ENCODE results near the gene ZNF205. TPM values are rescaled to one million over a fixed set of nuclear protein-coding genes. Genes with fewer than 3 reads are reported as not detected.
"Not testable (repeated sequence)": the region's sequence is repeated elsewhere in the genome, so short reads cannot be mapped to it uniquely, and the experiment has no call there.

Gene ZNF205
- 10 to 100 TPM in 1 of 4 donors, 1 to 10 TPM in 3; 6.4 to 10.1 (median 9.2) TPM for total RNA-seq
- polyA plus RNA-seq: 10.9 TPM
- long read RNA-seq, donor 1, partial matches to known transcripts: 5 of 8 reads
- long read RNA-seq, donor 1, other reads (novel, unspliced or antisense): 1 of 8 reads
- long read RNA-seq, donor 2, partial matches to known transcripts: 5 of 11 reads
- long read RNA-seq, donor 2, other reads (novel, unspliced or antisense): 3 of 11 reads
- long read RNA-seq, donor 3: 0 reads
- long read RNA-seq, donor 4, partial matches to known transcripts: 4 of 7 reads
- long read RNA-seq, donor 4, other reads (novel, unspliced or antisense): 1 of 7 reads

- 9% methylated on average over 23 of the region's 23 CpGs for WGBS
- intact Hi-C loops (cut with DNase I): loop anchor here in 1 of 4 donors (10.0 kb wide), 1 partner anchor 47 kb away; the partner anchor contains the start of gene IL32
- no peaks in the 10 kb centered on the region for H3K4me1 ChIP-seq (ENCODE audit: control insufficient read depth, insufficient read depth, low read length)
- peak within 1 kb of the TSS; percentile 53 for H3K27ac ChIP-seq (ENCODE audit: low read length)
- H3K27me3 ChIP-seq (ENCODE audit: control insufficient read depth, insufficient read depth): no peaks in the 10 kb centered on the region
- no peaks in the 10 kb centered on the region for H3K9me3 ChIP-seq (ENCODE audit: control insufficient read depth, low read length)
- peak within 1 kb of the TSS; percentile 91 for H3K4me3 ChIP-seq (ENCODE audit: low read length)
- peak; percentile 78 to 91 (median 90) for DNase-seq
- peak; percentile 92 for ATAC-seq
Observed at GRCh38 chr16:3112058-3112880, at the start of gene ZNF205. Gene ZNF205 (plus strand): TSS chr16:3112586. CDS start chr16:3113431, 845 bp downstream.

- WGBS: 92% methylated on average over 8 of the region's 8 CpGs
- H3K9me3 ChIP-seq (ENCODE audit: control insufficient read depth, low read length): no peaks in the 10 kb centered on the region
- no peak overlapping the region for H3K27ac ChIP-seq (ENCODE audit: low read length)
- DNase-seq (no peak), ATAC-seq (no peak)
- intact Hi-C loops (cut with DNase I): loop anchor here in 3 of 4 donors (5.0 to 10.0 kb wide), 3 partner anchors 51 to 101 kb away; partner anchors contain the start of gene ZNF205 (in 1 of the 3)
- no peak overlapping the region for H3K4me3 ChIP-seq (ENCODE audit: low read length)
- peaks cover 5% of the 10 kb centered on the region for H3K4me1 ChIP-seq (ENCODE audit: control insufficient read depth, insufficient read depth, low read length)
- no peaks in the 10 kb centered on the region for H3K27me3 ChIP-seq (ENCODE audit: control insufficient read depth, insufficient read depth)
Observed at GRCh38 chr16:3063625-3064386, 48.6 kb upstream of the ZNF205 start.

DNA sequence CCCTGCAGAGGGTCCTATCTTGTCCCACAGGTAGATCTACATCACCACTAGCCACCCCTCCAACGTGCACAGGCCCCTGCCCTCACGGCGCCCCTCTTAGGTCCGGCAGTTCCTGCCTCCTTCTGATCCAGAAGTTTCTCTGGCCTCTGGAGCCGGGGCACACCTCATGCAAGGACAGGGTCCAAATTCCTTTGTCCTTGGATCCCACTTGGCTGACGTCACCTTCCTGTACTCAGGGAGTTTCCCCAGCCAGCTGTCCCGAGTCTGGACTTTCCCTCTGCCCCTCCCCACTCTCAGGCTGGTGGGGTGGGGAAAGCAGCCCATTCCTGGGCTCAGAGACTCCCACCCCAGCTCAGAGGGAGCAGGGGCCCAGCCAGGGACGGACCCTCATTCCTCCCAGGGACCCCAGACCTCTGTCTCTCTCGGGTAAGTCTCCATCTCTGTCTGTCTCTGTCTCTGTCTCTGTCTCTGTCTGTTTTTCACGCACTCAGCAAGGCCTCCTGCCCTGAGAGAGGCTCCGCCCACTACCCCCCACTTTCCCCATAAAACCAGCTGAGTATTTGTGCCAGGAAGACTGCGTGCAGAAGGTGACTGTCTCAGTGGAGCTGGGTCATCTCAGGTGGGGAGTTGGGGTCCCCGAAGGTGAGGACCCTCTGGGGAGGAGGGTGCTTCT, 47.2 kb upstream of the ZNF205 start, which contains the start of gene IL32:
TSS of gene IL32 (plus strand) at position 572 of the 673 bp plus-strand sequence. CDS start 172 bp downstream, outside the sequence.
- intact Hi-C loops (cut with DNase I): loop anchor here in 2 of 4 donors (10.0 kb wide), 2 partner anchors 50 to 100 kb away; partner anchors contain the start of gene ZNF205 (in 1 of the 2)

DNA sequence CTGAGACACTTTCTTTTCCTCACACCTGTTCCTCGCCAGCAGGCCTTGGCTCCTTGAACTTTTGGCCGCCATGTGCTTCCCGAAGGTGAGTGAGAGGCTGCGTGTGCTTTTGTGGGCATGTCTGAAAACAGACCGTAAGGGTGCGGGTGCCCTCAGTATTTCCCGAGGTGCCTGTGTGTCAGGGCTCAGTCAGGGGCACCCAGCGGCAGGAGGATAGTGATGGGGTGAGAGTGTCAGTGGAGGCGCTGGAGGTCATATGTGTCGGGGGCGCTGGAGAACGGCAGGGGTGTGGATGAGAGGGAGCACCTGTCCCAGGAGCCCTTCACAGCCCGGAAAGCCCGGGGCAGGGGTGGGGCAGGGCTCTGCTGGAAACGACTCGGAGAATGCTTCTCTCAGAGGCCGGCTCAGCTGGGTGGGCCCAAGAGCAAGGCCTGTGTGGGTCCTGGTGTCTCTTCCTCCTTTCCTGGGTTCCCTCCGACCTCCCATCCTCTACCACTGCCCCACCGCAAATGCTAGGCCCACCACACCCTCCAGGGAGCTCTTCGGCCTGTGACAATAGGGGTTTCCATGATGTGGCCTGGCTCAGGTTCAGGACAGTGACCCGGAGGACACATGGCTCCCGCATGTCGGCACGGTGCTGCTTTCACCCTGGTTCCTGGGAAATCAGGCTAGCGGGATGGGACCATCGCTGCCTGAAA, 46.5 kb upstream of the ZNF205 start:
- intact Hi-C loops (cut with DNase I): loop anchor here in 2 of 4 donors (10.0 kb wide), 2 partner anchors 49 to 99 kb away; partner anchors contain the start of gene ZNF205 (in 1 of the 2)
- Histone ChIP-seq H3K27ac (ENCODE audit: low read length) (peak overlapping the region; percentile 78), H3K4me1 (ENCODE audit: control insufficient read depth, insufficient read depth, low read length) (no peaks in the 10 kb centered on the region), H3K4me3 (ENCODE audit: low read length) (peak overlapping the region; percentile 48), H3K9me3 (ENCODE audit: control insufficient read depth, low read length) (no peaks in the 10 kb centered on the region), H3K27me3 (ENCODE audit: control insufficient read depth, insufficient read depth) (no peaks in the 10 kb centered on the region)
- ATAC-seq (peak; percentile 2 to 30), DNase-seq (peak in 1 of 3 donors; percentile 65)
- WGBS: 42% methylated on average over 26 of the region's 26 CpGs

More for the DNA sequence above, 47.2 kb upstream of the ZNF205 start, which contains the start of gene IL32:
- Histone ChIP-seq H3K9me3 (ENCODE audit: control insufficient read depth, low read length) (no peaks in the 10 kb centered on the region), H3K27me3 (ENCODE audit: control insufficient read depth, insufficient read depth) (no peaks in the 10 kb centered on the region), H3K27ac (ENCODE audit: low read length) (peak within 1 kb of the TSS; percentile 78), H3K4me3 (ENCODE audit: low read length) (peak within 1 kb of the TSS; percentile 48), H3K4me1 (ENCODE audit: control insufficient read depth, insufficient read depth, low read length) (no peaks in the 10 kb centered on the region)
- ATAC-seq (peak; percentile 81 to 85), DNase-seq (peak; percentile 77 to 85 (median 80))
- WGBS: 30% methylated on average over 13 of the region's 13 CpGs

DNA sequence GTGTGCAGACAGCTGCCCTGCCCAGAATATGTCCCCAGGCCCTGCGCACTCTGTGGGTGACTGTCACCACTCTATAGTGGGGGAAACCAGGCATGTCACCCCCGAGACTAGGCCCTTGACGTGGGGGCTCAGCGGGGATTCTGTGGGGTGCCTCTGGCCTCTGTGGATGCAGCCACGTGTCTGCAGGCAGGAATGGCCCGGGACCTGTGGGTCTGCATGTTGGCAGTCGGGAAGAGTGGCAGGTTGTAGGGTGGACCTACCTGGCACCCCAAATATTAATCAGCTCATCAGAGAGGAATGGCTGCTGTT, 46.0 kb upstream of the ZNF205 start:
- Histone ChIP-seq H3K4me3 (ENCODE audit: low read length) (peak overlapping the region; percentile 48), H3K4me1 (ENCODE audit: control insufficient read depth, insufficient read depth, low read length) (no peaks in the 10 kb centered on the region), H3K27ac (ENCODE audit: low read length) (no peak overlapping the region), H3K9me3 (ENCODE audit: control insufficient read depth, low read length) (no peaks in the 10 kb centered on the region), H3K27me3 (ENCODE audit: control insufficient read depth, insufficient read depth) (no peaks in the 10 kb centered on the region)
- DNase-seq (peak in 1 of 3 donors; percentile 41), ATAC-seq (no peak)
- intact Hi-C loops (cut with DNase I): loop anchor here in 2 of 4 donors (10.0 kb wide), 2 partner anchors 48 to 98 kb away; partner anchors contain the start of gene ZNF205 (in 1 of the 2)
- WGBS: 56% methylated on average over 7 of the region's 7 CpGs

GRCh38 chr16:3068487-3068886, 43.9 kb upstream of the ZNF205 start:
- no peak overlapping the region for H3K27ac ChIP-seq (ENCODE audit: low read length)
- DNase-seq (peak in 1 of 3 donors; percentile 47), ATAC-seq (no peak)
- WGBS: 57% methylated on average over 4 of the region's 4 CpGs
- H3K4me1 ChIP-seq (ENCODE audit: control insufficient read depth, insufficient read depth, low read length): no peaks in the 10 kb centered on the region
- no peaks in the 10 kb centered on the region for H3K9me3 ChIP-seq (ENCODE audit: control insufficient read depth, low read length)
- no peaks in the 10 kb centered on the region for H3K27me3 ChIP-seq (ENCODE audit: control insufficient read depth, insufficient read depth)
- H3K4me3 ChIP-seq (ENCODE audit: low read length): no peak overlapping the region
- intact Hi-C loops (cut with DNase I): loop anchor here in 2 of 4 donors (10.0 kb wide), 2 partner anchors 46 to 96 kb away; partner anchors contain the start of gene ZNF205 (in 1 of the 2)

- H3K27me3 ChIP-seq (ENCODE audit: control insufficient read depth, insufficient read depth); H3K27ac ChIP-seq (ENCODE audit: low read length); H3K4me3 ChIP-seq (ENCODE audit: low read length); ATAC-seq; H3K4me1 ChIP-seq (ENCODE audit: control insufficient read depth, insufficient read depth, low read length); H3K9me3 ChIP-seq (ENCODE audit: control insufficient read depth, low read length): not testable (repeated sequence)
- DNase-seq: peak in 1 of 3 donors; percentile 38
- intact Hi-C loops (cut with DNase I): loop anchor here in 2 of 4 donors (10.0 kb wide), 2 partner anchors 46 to 96 kb away; partner anchors contain the start of gene ZNF205 (in 1 of the 2)
- 91% methylated on average over 10 of the region's 11 CpGs for WGBS
Observed at GRCh38 chr16:3069146-3069545, 43.2 kb upstream of the ZNF205 start.

- WGBS: 86% methylated on average over 9 of the region's 9 CpGs
- no peak for ATAC-seq
- Histone ChIP-seq H3K9me3 (ENCODE audit: control insufficient read depth, low read length) (no peaks in the 10 kb centered on the region), H3K27me3 (ENCODE audit: control insufficient read depth, insufficient read depth) (no peaks in the 10 kb centered on the region), H3K4me1 (ENCODE audit: control insufficient read depth, insufficient read depth, low read length) (no peaks in the 10 kb centered on the region), H3K27ac (ENCODE audit: low read length) (no peak overlapping the region), H3K4me3 (ENCODE audit: low read length) (no peak overlapping the region)
- peak in 2 of 3 donors; percentile 27 to 47 for DNase-seq
- intact Hi-C loops (cut with DNase I): no loop called here
Observed at GRCh38 chr16:3070608-3071111, 41.7 kb upstream of the ZNF205 start.

DNA sequence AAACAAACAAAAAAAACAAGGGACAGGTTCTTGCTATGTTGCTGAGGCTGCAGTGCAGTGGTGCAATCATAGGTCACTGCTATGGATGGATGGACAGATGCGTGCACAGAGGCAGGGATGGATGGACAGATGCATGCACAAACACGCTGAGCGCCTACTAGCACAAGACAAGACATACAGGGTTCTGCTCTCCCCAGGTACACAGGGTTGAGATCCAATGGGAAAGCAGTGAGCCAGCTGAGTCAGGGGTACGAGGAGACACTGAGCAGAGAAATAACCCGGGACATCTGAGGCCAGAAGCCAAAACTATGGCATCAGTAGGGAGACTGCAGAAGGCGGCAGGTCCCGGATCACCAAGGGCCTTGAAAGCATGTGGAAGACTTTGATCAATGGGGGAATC, 40.7 kb upstream of the ZNF205 start:
- WGBS: 90% methylated on average over 7 of the region's 7 CpGs

More for the DNA sequence above, 40.7 kb upstream of the ZNF205 start:
- ATAC-seq: no peak
- no peak for DNase-seq
- Histone ChIP-seq H3K27me3 (ENCODE audit: control insufficient read depth, insufficient read depth) (no peaks in the 10 kb centered on the region), H3K4me1 (ENCODE audit: control insufficient read depth, insufficient read depth, low read length) (no peaks in the 10 kb centered on the region), H3K4me3 (ENCODE audit: low read length) (no peak overlapping the region), H3K9me3 (ENCODE audit: control insufficient read depth, low read length) (no peaks in the 10 kb centered on the region), H3K27ac (ENCODE audit: low read length) (no peak overlapping the region)
- intact Hi-C loops (cut with DNase I): no loop called here
